Measurements from ENCODE around the gene CDH13.

CDH13 gene

GRCh38 chr16:83443972-83444371 lies 817.2 kb downstream of the CDH13 start:
- Histone ChIP-seq H3K27ac (ENCODE audit: low read length) (no peak overlapping the region), H3K27me3 (ENCODE audit: control insufficient read depth, insufficient read depth, low read length) (no peaks in the 10 kb centered on the region), H3K36me3 (ENCODE audit: control insufficient read depth, insufficient read depth, low read length) (no peaks in the 10 kb centered on the region), H3K4me1 (ENCODE audit: control insufficient read depth, insufficient read depth, low read length) (no peaks in the 10 kb centered on the region; the same call in 1 of the 2 replicates), H3K9me3 (ENCODE audit: control insufficient read depth, insufficient read depth, low read length) (no peaks in the 10 kb centered on the region), H3K4me3 (ENCODE audit: low read length) (no peak overlapping the region)
- no peak for DNase-seq (ENCODE audit: low read depth, low spot score)
- no CpG with 5 or more reads among the region's 3 CpGs for WGBS (ENCODE audit: insufficient coverage, insufficient read length)

- no peaks in the 10 kb centered on the region for H3K36me3 ChIP-seq (ENCODE audit: control insufficient read depth, insufficient read depth, low read length)
- no peaks in the 10 kb centered on the region for H3K9me3 ChIP-seq (ENCODE audit: control insufficient read depth, insufficient read depth, low read length)
- no peak overlapping the region for H3K4me3 ChIP-seq (ENCODE audit: low read length)
- WGBS (ENCODE audit: insufficient coverage, insufficient read length) = no CpG with 5 or more reads among the region's 2 CpGs
- H3K27ac ChIP-seq (ENCODE audit: low read length) = no peak overlapping the region
- no peaks in the 10 kb centered on the region for H3K27me3 ChIP-seq (ENCODE audit: control insufficient read depth, insufficient read depth, low read length)
- no peak for DNase-seq (ENCODE audit: low read depth, low spot score)
- no peaks in the 10 kb centered on the region; the same call in 1 of the 2 replicates for H3K4me1 ChIP-seq (ENCODE audit: control insufficient read depth, insufficient read depth, low read length)
These were observed 820.8 kb downstream of the CDH13 start for GRCh38 chr16:83447560-83447959.

- Histone ChIP-seq H3K9me3 (ENCODE audit: control insufficient read depth, insufficient read depth, low read length) (no peaks in the 10 kb centered on the region), H3K27me3 (ENCODE audit: control insufficient read depth, insufficient read depth, low read length) (no peaks in the 10 kb centered on the region), H3K36me3 (ENCODE audit: control insufficient read depth, insufficient read depth, low read length) (no peaks in the 10 kb centered on the region), H3K27ac (ENCODE audit: low read length) (no peak overlapping the region), H3K4me3 (ENCODE audit: low read length) (no peak overlapping the region), H3K4me1 (ENCODE audit: control insufficient read depth, insufficient read depth, low read length) (no peaks in the 10 kb centered on the region; the same call in 1 of the 2 replicates)
- no peak for DNase-seq (ENCODE audit: low read depth, low spot score)
- WGBS (ENCODE audit: insufficient coverage, insufficient read length) = no CpG with 5 or more reads among the region's 12 CpGs
These were observed 823.1 kb downstream of the CDH13 start for GRCh38 chr16:83449861-83450260.

- no peaks in the 10 kb centered on the region for H3K27me3 ChIP-seq (ENCODE audit: control insufficient read depth, insufficient read depth, low read length)
- H3K36me3 ChIP-seq (ENCODE audit: control insufficient read depth, insufficient read depth, low read length) = no peaks in the 10 kb centered on the region
- no peak overlapping the region for H3K4me3 ChIP-seq (ENCODE audit: low read length)
- WGBS (ENCODE audit: insufficient coverage, insufficient read length) = no CpG with 5 or more reads among the region's 2 CpGs
- no peaks in the 10 kb centered on the region for H3K9me3 ChIP-seq (ENCODE audit: control insufficient read depth, insufficient read depth, low read length)
- no peak for DNase-seq (ENCODE audit: low read depth, low spot score)
- H3K27ac ChIP-seq (ENCODE audit: low read length) = no peak overlapping the region
- no peaks in the 10 kb centered on the region for H3K4me1 ChIP-seq (ENCODE audit: control insufficient read depth, insufficient read depth, low read length)
These were observed 827.2 kb downstream of the CDH13 start for GRCh38 chr16:83453977-83454376.

DNA sequence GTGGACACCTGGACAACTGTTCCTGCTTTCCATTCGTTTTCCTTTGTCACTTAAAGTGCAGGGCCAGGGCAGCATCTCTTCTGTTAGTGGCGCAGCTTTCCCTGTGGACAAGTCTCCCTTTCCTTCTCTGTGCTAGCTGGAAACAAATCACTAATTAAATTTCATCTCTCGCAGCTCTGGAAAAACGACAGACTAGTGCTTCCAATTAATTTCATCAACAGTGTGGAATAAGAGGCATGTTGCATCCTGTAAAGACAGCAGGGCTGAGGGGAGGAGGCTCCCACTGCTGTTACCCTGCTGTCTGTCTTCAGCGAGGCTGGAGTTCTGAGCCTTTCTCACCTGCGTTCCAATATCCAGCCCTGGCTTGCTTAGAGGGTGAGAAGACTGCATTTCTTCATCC lies 828.9 kb downstream of the CDH13 start:
- Histone ChIP-seq H3K27ac (ENCODE audit: low read length) (no peak overlapping the region), H3K4me3 (ENCODE audit: low read length) (no peak overlapping the region), H3K4me1 (ENCODE audit: control insufficient read depth, insufficient read depth, low read length) (no peaks in the 10 kb centered on the region), H3K27me3 (ENCODE audit: control insufficient read depth, insufficient read depth, low read length) (no peaks in the 10 kb centered on the region), H3K9me3 (ENCODE audit: control insufficient read depth, insufficient read depth, low read length) (no peaks in the 10 kb centered on the region), H3K36me3 (ENCODE audit: control insufficient read depth, insufficient read depth, low read length) (no peaks in the 10 kb centered on the region)
- WGBS (ENCODE audit: insufficient coverage, insufficient read length) = no CpG with 5 or more reads among the region's 6 CpGs
- no peak for DNase-seq (ENCODE audit: low read depth, low spot score)

GRCh38 chr16:83456934-83457333 lies 830.2 kb downstream of the CDH13 start:
- Histone ChIP-seq H3K36me3 (ENCODE audit: control insufficient read depth, insufficient read depth, low read length) (no peaks in the 10 kb centered on the region), H3K27me3 (ENCODE audit: control insufficient read depth, insufficient read depth, low read length) (no peaks in the 10 kb centered on the region), H3K4me1 (ENCODE audit: control insufficient read depth, insufficient read depth, low read length) (no peaks in the 10 kb centered on the region), H3K27ac (ENCODE audit: low read length) (no peak overlapping the region), H3K4me3 (ENCODE audit: low read length) (no peak overlapping the region), H3K9me3 (ENCODE audit: control insufficient read depth, insufficient read depth, low read length) (no peaks in the 10 kb centered on the region)
- DNase-seq (ENCODE audit: low read depth, low spot score) = no peak
- no CpG with 5 or more reads among the region's 8 CpGs for WGBS (ENCODE audit: insufficient coverage, insufficient read length)

DNA sequence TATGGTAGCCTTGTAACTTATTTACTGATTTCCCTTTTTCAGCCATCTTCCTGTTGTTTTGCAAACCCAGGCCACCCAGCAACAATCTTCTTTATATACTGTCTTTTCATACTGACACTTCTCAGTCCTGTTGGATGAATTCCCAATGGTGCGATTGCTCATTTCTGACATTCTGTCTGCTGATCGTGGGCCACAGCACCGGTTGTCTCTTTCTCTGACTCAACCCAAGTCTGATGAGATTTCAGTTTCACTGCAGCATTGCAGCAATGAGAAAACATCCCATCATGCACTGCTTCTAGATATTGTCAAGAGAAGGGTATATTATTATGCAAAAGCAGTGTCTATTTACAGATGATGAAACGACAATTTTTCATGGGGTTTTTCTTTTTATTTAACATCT lies 831.8 kb downstream of the CDH13 start:
- Histone ChIP-seq H3K27ac (ENCODE audit: low read length) (no peak overlapping the region), H3K36me3 (ENCODE audit: control insufficient read depth, insufficient read depth, low read length) (no peaks in the 10 kb centered on the region), H3K4me3 (ENCODE audit: low read length) (no peak overlapping the region), H3K9me3 (ENCODE audit: control insufficient read depth, insufficient read depth, low read length) (no peaks in the 10 kb centered on the region), H3K4me1 (ENCODE audit: control insufficient read depth, insufficient read depth, low read length) (no peaks in the 10 kb centered on the region), H3K27me3 (ENCODE audit: control insufficient read depth, insufficient read depth, low read length) (no peaks in the 10 kb centered on the region)
- no CpG with 5 or more reads among the region's 4 CpGs for WGBS (ENCODE audit: insufficient coverage, insufficient read length)
- no peak for DNase-seq (ENCODE audit: low read depth, low spot score)

DNA sequence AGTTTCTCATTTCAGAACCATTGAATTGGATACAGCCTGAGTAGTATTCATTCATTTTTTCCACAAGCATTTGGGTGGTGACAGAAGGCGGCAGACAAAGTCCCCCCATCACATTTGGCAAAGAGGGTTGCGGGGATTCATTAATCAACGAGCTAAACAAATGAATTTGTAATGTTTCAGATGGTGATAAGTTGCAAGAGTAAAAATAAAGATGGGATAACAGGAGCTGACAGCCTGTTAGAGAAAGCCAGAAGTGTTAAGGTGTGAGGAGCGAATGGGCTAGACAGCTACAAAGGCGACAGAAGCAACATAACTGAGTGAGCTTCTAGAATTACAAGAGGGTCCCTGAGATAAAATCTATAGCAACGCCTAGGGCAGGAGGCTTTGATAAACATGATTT lies 838.2 kb downstream of the CDH13 start:
- no peak for DNase-seq (ENCODE audit: low read depth, low spot score)
- H3K27me3 ChIP-seq (ENCODE audit: control insufficient read depth, insufficient read depth, low read length) = no peaks in the 10 kb centered on the region
- WGBS (ENCODE audit: insufficient coverage, insufficient read length) = no CpG with 5 or more reads among the region's 6 CpGs
- no peaks in the 10 kb centered on the region for H3K9me3 ChIP-seq (ENCODE audit: control insufficient read depth, insufficient read depth, low read length)
- H3K36me3 ChIP-seq (ENCODE audit: control insufficient read depth, insufficient read depth, low read length) = no peaks in the 10 kb centered on the region
- no peak overlapping the region for H3K4me3 ChIP-seq (ENCODE audit: low read length)
- no peaks in the 10 kb centered on the region for H3K4me1 ChIP-seq (ENCODE audit: control insufficient read depth, insufficient read depth, low read length)
- H3K27ac ChIP-seq (ENCODE audit: low read length) = no peak overlapping the region

- Histone ChIP-seq H3K27ac (ENCODE audit: low read length) (no peak overlapping the region), H3K9me3 (ENCODE audit: control insufficient read depth, insufficient read depth, low read length) (no peaks in the 10 kb centered on the region), H3K4me3 (ENCODE audit: low read length) (no peak overlapping the region), H3K36me3 (ENCODE audit: control insufficient read depth, insufficient read depth, low read length) (no peaks in the 10 kb centered on the region), H3K4me1 (ENCODE audit: control insufficient read depth, insufficient read depth, low read length) (no peaks in the 10 kb centered on the region), H3K27me3 (ENCODE audit: control insufficient read depth, insufficient read depth, low read length) (no peaks in the 10 kb centered on the region)
- no peak for DNase-seq (ENCODE audit: low read depth, low spot score)
- no CpG with 5 or more reads among the region's 3 CpGs for WGBS (ENCODE audit: insufficient coverage, insufficient read length)
These were observed 843.6 kb downstream of the CDH13 start for GRCh38 chr16:83470416-83470815.

DNA sequence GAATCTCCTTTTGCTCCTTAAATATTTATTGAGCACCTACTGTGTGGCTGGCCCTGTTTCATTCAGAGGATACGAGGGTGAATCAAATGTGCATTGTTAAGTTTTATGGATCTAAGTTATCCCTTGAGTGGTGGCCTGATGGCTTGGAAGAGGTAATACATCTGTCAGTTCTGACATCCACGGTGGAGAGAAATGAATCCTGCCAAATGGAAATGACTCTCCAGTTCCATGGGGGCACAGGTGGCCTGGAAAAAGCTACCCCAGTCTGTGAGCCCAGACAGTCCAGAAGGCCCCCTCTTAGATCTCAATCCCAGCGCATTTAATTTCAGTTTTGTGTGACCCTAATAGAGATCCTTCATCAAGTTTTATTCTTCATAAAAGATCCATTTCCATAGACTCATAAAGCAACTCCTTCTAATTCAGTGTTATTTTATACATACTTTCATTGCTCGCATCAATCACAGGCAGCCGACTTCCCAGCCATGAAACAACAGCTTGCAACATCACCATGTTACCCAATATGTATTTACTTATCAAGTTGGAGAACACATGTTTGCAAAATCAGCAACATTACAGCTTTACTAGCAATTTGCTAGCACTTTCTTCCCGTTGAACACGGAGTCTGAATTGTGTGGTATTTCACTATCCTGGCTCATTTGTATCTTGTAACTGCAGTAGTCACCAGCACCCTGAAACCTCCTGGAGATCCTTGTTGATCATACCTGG lies 846.2 kb downstream of the CDH13 start:
- WGBS (ENCODE audit: insufficient coverage, insufficient read length) = no CpG with 5 or more reads among the region's 7 CpGs
- no peaks in the 10 kb centered on the region for H3K4me1 ChIP-seq (ENCODE audit: control insufficient read depth, insufficient read depth, low read length)
- no peak for DNase-seq (ENCODE audit: low read depth, low spot score)
- H3K27me3 ChIP-seq (ENCODE audit: control insufficient read depth, insufficient read depth, low read length) = no peaks in the 10 kb centered on the region
- no peaks in the 10 kb centered on the region for H3K9me3 ChIP-seq (ENCODE audit: control insufficient read depth, insufficient read depth, low read length)
- no peak overlapping the region for H3K4me3 ChIP-seq (ENCODE audit: low read length)
- H3K36me3 ChIP-seq (ENCODE audit: control insufficient read depth, insufficient read depth, low read length) = no peaks in the 10 kb centered on the region
- no peak overlapping the region for H3K27ac ChIP-seq (ENCODE audit: low read length)
